ENCODE data around the gene EPHA3. TPM values are rescaled to one million over a fixed set of nuclear protein-coding genes. Genes with fewer than 3 reads are reported as not detected.

EPHA3 gene
- total RNA-seq, 4 donors from 2014 or later = 13.1 to 25.8 (median 21.2) TPM

- no peak overlapping the region for H3K27ac ChIP-seq (replicated peaks in 1 of 4)
- no peaks in the 10 kb centered on the region for H3K36me3 ChIP-seq
- no peaks in the 10 kb centered on the region for H3K27me3 ChIP-seq
- 91% methylated on average over 1 of the region's 1 CpG for WGBS
- H3K9me3 ChIP-seq = no peaks in the 10 kb centered on the region
- TF ChIP-seq POLR2AphosphoS5 (IDR thresholded peaks at IDR 0.05) (no peak), EP300 (IDR thresholded peaks at IDR 0.05) (no peak), POLR2A (IDR thresholded peaks at IDR 0.05; ENCODE audit: low read depth) (no peak), CTCF (IDR thresholded peaks at IDR 0.05) (no peak)
- intact Hi-C loops (cut with DNase I) = no loop called here
- DNase-seq (ENCODE audit: extremely low spot score) = no peak
- H3K4me3 ChIP-seq = no peak overlapping the region
- H3K4me1 ChIP-seq = peaks cover 0 to 13% (median 9%) of the 10 kb centered on the region in 4 donors
Observed at GRCh38 chr3:89182056-89182455, 74.6 kb downstream of the EPHA3 start.

GRCh38 chr3:89184151-89184995 is 77.0 kb downstream of the EPHA3 start:
- 72% methylated on average over 4 of the region's 4 CpGs for WGBS
- Histone ChIP-seq H3K4me3 (no peak overlapping the region), H3K9me3 (no peaks in the 10 kb centered on the region), H3K36me3 (no peaks in the 10 kb centered on the region), H3K27ac (replicated peaks in 1 of 4) (no peak overlapping the region), H3K27me3 (no peaks in the 10 kb centered on the region), H3K4me1 (peaks cover 0 to 13% (median 9%) of the 10 kb centered on the region in 4 donors)
- no peak for TF ChIP-seq EP300 (IDR thresholded peaks at IDR 0.05)
- TF ChIP-seq POLR2A (IDR thresholded peaks at IDR 0.05; ENCODE audit: low read depth) = no peak
- intact Hi-C loops (cut with DNase I) = no loop called here
- no peak for DNase-seq (ENCODE audit: extremely low spot score)

- H3K27me3 ChIP-seq = no peaks in the 10 kb centered on the region
- no peak for DNase-seq (ENCODE audit: extremely low spot score)
Observed at GRCh38 chr3:89186456-89186855, 79.0 kb downstream of the EPHA3 start.

GRCh38 chr3:89198591-89198990 is 91.2 kb downstream of the EPHA3 start:
- Histone ChIP-seq H3K27me3 (no peaks in the 10 kb centered on the region), H3K27ac (replicated peaks in 1 of 4) (no peak overlapping the region), H3K4me1 (no peaks in the 10 kb centered on the region), H3K9me3 (no peaks in the 10 kb centered on the region), H3K4me3 (no peak overlapping the region), H3K36me3 (no peaks in the 10 kb centered on the region)
- intact Hi-C loops (cut with DNase I) = no loop called here
- DNase-seq (ENCODE audit: extremely low spot score) = no peak
- no peak for TF ChIP-seq CTCF (IDR thresholded peaks at IDR 0.05)
- TF ChIP-seq EP300 (IDR thresholded peaks at IDR 0.05) = no peak
- TF ChIP-seq POLR2AphosphoS5 (IDR thresholded peaks at IDR 0.05) = no peak
- TF ChIP-seq POLR2A (IDR thresholded peaks at IDR 0.05; ENCODE audit: low read depth) = no peak
- 96% methylated on average over 3 of the region's 3 CpGs for WGBS

More at GRCh38 chr3:89186456-89186855, 79.0 kb downstream of the EPHA3 start:
- 78% methylated on average over 4 of the region's 4 CpGs for WGBS
- no peaks in the 10 kb centered on the region for H3K4me1 ChIP-seq
- no peaks in the 10 kb centered on the region for H3K36me3 ChIP-seq
- no peak overlapping the region for H3K27ac ChIP-seq (replicated peaks in 1 of 4)
- TF ChIP-seq CTCF (IDR thresholded peaks at IDR 0.05) = no peak
- TF ChIP-seq EP300 (IDR thresholded peaks at IDR 0.05) = no peak
- no peak for TF ChIP-seq POLR2AphosphoS5 (IDR thresholded peaks at IDR 0.05)
- no peak for TF ChIP-seq POLR2A (IDR thresholded peaks at IDR 0.05; ENCODE audit: low read depth)
- no peaks in the 10 kb centered on the region for H3K9me3 ChIP-seq
- intact Hi-C loops (cut with DNase I) = no loop called here
- no peak overlapping the region for H3K4me3 ChIP-seq

- WGBS = 18% methylated on average over 1 of the region's 1 CpG
- TF ChIP-seq EP300 (IDR thresholded peaks at IDR 0.05) = no peak
- TF ChIP-seq CTCF (IDR thresholded peaks at IDR 0.05) = no peak
- TF ChIP-seq POLR2AphosphoS5 (IDR thresholded peaks at IDR 0.05) = no peak
- no peak for TF ChIP-seq POLR2A (IDR thresholded peaks at IDR 0.05; ENCODE audit: low read depth)
- no peak for DNase-seq (ENCODE audit: extremely low spot score)
- intact Hi-C loops (cut with DNase I) = no loop called here
- Histone ChIP-seq H3K36me3 (no peaks in the 10 kb centered on the region), H3K4me1 (peaks cover 0 to 54% (median 33%) of the 10 kb centered on the region in 4 donors), H3K4me3 (no peak overlapping the region), H3K9me3 (peaks cover 0 to 5% (median 0%) of the 10 kb centered on the region in 4 donors), H3K27ac (replicated peaks in 1 of 4) (no peak overlapping the region), H3K27me3 (no peaks in the 10 kb centered on the region)
Observed at GRCh38 chr3:89212619-89213018, 105.2 kb downstream of the EPHA3 start.
